Erythroblast (primary cell): ENCODE measurements around the gene LGR4.

ENCODE experiments used
- GATA1 ChIP-seq: IDR thresholded peaks from 2 replicates; pipeline ENCODE4 v1.6.1; 2011; ENCODE audit warnings: low read depth, mild to moderate bottlenecking, control low read depth, low read length, moderate library complexity
- POLR2A ChIP-seq: IDR thresholded peaks from 2 replicates; pipeline ENCODE4 v1.6.1; 2011; ENCODE audit warnings: mild to moderate bottlenecking, low read length

DNA sequence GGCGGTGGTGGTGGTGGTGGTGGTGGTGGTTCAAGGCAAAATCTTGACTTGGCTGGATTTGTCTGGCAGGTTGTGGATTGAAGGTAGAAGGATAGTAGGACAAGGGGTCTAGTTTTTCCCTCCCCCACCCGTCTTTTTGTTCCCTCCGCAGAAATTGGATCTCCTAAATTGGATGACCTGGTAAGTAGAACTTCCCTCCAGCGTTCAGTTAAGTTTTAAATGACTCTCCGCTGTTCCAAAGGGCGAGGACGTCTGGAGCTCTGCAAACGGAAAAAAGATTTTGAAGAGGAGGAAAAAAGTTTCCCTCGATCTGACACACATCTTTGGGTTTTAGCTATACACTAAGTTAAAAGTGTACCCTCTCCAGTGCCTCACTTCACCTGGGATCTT lies 422 bp upstream of the LGR4 start:
- no peak for TF ChIP-seq POLR2A
- no peak for TF ChIP-seq GATA1
